HG03103 (cell line): ENCODE data around the gene ARHGEF3.
A peak's percentile ranks its signal among the peaks of the same experiment; 100 is the strongest.
"Not testable (repeated sequence)": the region's sequence is repeated elsewhere in the genome, so short reads cannot be mapped to it uniquely, and the experiment has no call there.

Experiments used
- ATAC-seq: cut with Tn5 transposase; IDR thresholded peaks from one replicate; pipeline ENCODE4 v1.9.1; 2021; ENCODE audit warnings: low read depth; ENCODE audit not compliant: unreplicated experiment

The ARHGEF3 gene

GRCh38 chr3:56748663-56749231, 53.0 kb downstream of the ARHGEF3 start:
- ATAC-seq = no peak

GRCh38 chr3:56747150-56747549, 54.6 kb downstream of the ARHGEF3 start:
- ATAC-seq = no peak

GRCh38 chr3:56744016-56744415, 57.7 kb downstream of the ARHGEF3 start:
- no peak for ATAC-seq

GRCh38 chr3:56742887-56743286, 58.9 kb downstream of the ARHGEF3 start:
- no peak for ATAC-seq

- ATAC-seq = no peak
Measured at GRCh38 chr3:56739036-56739435, 62.7 kb downstream of the ARHGEF3 start.

GRCh38 chr3:56737006-56737405, 64.7 kb downstream of the ARHGEF3 start:
- no peak for ATAC-seq

- ATAC-seq = no peak
Measured at GRCh38 chr3:56732109-56732508, 69.6 kb downstream of the ARHGEF3 start.

GRCh38 chr3:56725175-56725574, 76.6 kb downstream of the ARHGEF3 start:
- peak; percentile 98 for ATAC-seq

- ATAC-seq = no peak
Measured at GRCh38 chr3:56724676-56725075, 77.1 kb downstream of the ARHGEF3 start.

GRCh38 chr3:56720849-56721248, 80.9 kb downstream of the ARHGEF3 start:
- ATAC-seq = no peak

GRCh38 chr3:56718809-56719208, 82.9 kb downstream of the ARHGEF3 start:
- not testable (repeated sequence) for ATAC-seq

GRCh38 chr3:56711344-56711743, 90.4 kb downstream of the ARHGEF3 start:
- ATAC-seq = no peak

GRCh38 chr3:56707412-56707811, 94.3 kb downstream of the ARHGEF3 start:
- ATAC-seq = not testable (repeated sequence)

- no peak for ATAC-seq
Measured at GRCh38 chr3:56706629-56707028, 95.1 kb downstream of the ARHGEF3 start.

GRCh38 chr3:56704706-56705105, 97.0 kb downstream of the ARHGEF3 start:
- ATAC-seq = no peak

- ATAC-seq = no peak
Measured at GRCh38 chr3:56702490-56703315, 99.0 kb downstream of the ARHGEF3 start.

- ATAC-seq = no peak
Measured at GRCh38 chr3:56700151-56700550, 101.6 kb downstream of the ARHGEF3 start.

GRCh38 chr3:56694867-56695683, 106.7 kb downstream of the ARHGEF3 start:
- ATAC-seq = no peak

GRCh38 chr3:56693750-56694149, 108.0 kb downstream of the ARHGEF3 start:
- no peak for ATAC-seq

GRCh38 chr3:56692520-56693433, 109.0 kb downstream of the ARHGEF3 start:
- peak; percentile 53 for ATAC-seq
